Activated T-helper 2 cell treated with anti-CD3 and anti-CD28 coated beads, Interferon-gamma antibody, Interleukin-2, Interleukin-4, amounts not matched to agents 10 μg/mL and 5 μg/mL and 100 μg/mL, durations not matched to agents 14 hours and 24 hours and 36 hours (primary cell): ENCODE data around the gene TNS3. TPM values are rescaled to one million over a fixed set of nuclear protein-coding genes. Genes with fewer than 3 reads are reported as not detected.

Experiments used
- DNase-seq: peaks from one replicate; pipeline ENCODE4 v3.0.0; 2021; ENCODE audit warnings: low spot score
- H3K27ac Mint-ChIP-seq: one replicate; pipeline ENCODE4 v1.8.0; 2021; ENCODE audit warnings: mixed read lengths
- H3K27me3 Mint-ChIP-seq: one replicate; pipeline ENCODE4 v1.8.0; 2021; ENCODE audit warnings: low read depth, mixed read lengths
- H3K36me3 Mint-ChIP-seq: one replicate; pipeline ENCODE4 v1.8.0; 2021; ENCODE audit warnings: low read depth, mixed read lengths
- H3K4me1 Mint-ChIP-seq: one replicate; pipeline ENCODE4 v1.8.0; 2021; ENCODE audit warnings: low read depth, mixed read lengths
- H3K4me3 Mint-ChIP-seq: one replicate; pipeline ENCODE4 v1.8.0; 2021; ENCODE audit warnings: low read depth, mild to moderate bottlenecking, moderate library complexity, mixed read lengths
- H3K9me3 Mint-ChIP-seq: one replicate; pipeline ENCODE4 v1.8.0; 2021; ENCODE audit warnings: mixed read lengths
- intact Hi-C: fragments of 100-400 bp; cut with micrococcal nuclease; formaldehyde crosslinking; loops from one replicate; pipeline ENCODE4 v1.15.1; 2023
- total RNA-seq: library from RNA; stranded (reverse); gene quantifications from 2 replicates; pipeline ENCODE4 v1.2.3, GENCODE V29; 2022

Gene TNS3
- total RNA-seq, 1 donor from 2014 or later = 5.3 TPM

DNA sequence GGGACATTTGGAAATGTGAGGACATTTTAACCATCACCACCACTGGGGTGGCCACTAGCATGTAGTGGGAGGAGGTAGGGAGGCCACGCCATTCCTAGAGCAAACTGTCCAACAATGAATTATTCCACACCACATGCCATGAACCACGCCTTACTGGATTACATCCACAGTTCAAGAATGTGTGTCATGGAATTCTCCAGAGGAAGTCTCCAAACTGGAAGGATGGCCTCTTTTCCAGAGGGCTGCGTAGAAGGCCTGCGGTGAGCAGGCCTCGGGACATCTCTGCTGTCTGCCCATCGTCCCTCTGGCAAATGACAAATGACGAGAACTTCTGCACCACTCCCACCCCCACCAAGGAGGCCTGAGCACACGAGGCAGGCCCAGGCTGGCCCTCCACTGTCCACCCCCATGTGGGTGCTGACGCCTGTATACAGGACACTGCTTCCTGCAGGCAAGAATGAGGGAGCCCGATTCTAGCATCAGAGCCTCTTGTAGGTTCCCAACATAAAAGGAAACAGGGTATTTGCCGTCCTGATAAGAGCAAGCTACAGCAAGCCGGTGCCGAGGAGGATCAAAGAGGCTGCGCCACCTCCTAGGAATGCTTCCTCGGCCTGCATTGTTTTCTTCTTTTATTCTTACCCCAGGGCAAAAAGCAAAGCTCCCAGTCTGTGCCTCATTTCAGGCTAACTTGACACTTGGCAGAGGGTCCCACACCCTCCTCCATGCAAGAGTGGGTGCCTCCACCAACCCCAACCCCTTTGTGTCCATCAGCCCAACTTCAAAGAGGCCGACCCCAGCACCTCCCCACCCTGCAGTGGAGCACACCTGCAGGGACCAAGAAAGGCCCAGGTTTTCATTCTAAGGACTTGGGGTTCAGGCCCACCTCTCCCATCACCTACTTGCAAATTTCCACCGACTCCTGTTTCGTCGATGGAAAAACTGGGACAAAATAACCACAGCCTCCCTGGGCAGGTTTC lies 23.9 kb downstream of the TNS3 start:
- Mint-ChIP-seq H3K9me3 (no peaks in the 10 kb centered on the region), H3K27me3 (no peaks in the 10 kb centered on the region), H3K4me3 (no peak overlapping the region), H3K36me3 (no peaks in the 10 kb centered on the region), H3K27ac (no peak overlapping the region), H3K4me1 (no peaks in the 10 kb centered on the region)
- intact Hi-C loops = no loop called here
- no peak for DNase-seq

GRCh38 chr7:47557317-47557693 lies 24.6 kb downstream of the TNS3 start:
- intact Hi-C loops = no loop called here
- Mint-ChIP-seq H3K36me3 (no peaks in the 10 kb centered on the region), H3K27ac (no peak overlapping the region), H3K4me1 (peaks cover 3% of the 10 kb centered on the region), H3K9me3 (no peaks in the 10 kb centered on the region), H3K4me3 (no peak overlapping the region), H3K27me3 (no peaks in the 10 kb centered on the region)
- no peak for DNase-seq

GRCh38 chr7:47556511-47557180 lies 25.3 kb downstream of the TNS3 start:
- intact Hi-C loops = no loop called here
- H3K4me3 Mint-ChIP-seq = no peak overlapping the region

DNA sequence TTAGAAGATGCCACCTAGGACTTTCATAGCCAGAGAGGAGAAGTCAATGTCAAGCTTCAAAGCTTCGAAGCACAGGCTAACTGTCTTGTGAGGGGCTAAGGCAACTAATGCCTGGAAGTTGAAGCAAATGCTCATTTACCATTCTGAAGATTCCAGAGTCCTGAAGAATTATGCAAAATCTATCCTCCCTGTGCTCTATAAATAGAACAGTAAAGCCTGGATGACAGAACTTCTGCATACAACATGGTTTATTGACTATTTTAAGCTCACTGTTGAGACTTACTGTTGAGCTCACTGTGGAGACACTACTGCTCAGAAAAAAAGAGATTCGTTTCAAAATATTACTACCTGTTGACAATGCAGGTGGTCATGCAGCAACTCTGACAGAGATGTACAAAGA lies 28.6 kb downstream of the TNS3 start:
- Mint-ChIP-seq H3K27me3 (no peaks in the 10 kb centered on the region), H3K4me3 (no peak overlapping the region)

More at GRCh38 chr7:47556511-47557180, 25.3 kb downstream of the TNS3 start:
- DNase-seq = no peak
- Mint-ChIP-seq H3K36me3 (no peaks in the 10 kb centered on the region), H3K9me3 (no peaks in the 10 kb centered on the region), H3K4me1 (peaks cover 3% of the 10 kb centered on the region), H3K27ac (no peak overlapping the region), H3K27me3 (no peaks in the 10 kb centered on the region)

DNA sequence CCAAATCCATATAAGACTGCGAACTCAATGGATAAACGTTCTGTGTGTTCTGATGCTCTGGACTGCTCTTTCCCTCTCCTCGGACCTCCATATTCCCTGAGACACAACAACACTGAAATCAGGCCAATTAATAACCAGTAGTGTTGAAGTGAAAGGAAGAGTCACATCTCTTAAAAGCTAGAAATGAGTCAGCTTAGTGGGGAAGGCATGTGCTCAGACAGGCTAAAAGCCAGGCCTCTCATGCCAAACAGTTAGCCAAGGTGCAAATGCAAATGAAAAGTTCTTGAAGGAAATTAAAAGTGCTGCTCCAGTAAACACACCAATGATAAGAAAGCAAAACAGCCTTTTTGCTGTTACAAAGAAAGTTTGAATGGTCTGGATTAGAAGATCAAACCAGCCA lies 29.3 kb downstream of the TNS3 start:
- Mint-ChIP-seq H3K4me3 (no peak overlapping the region), H3K36me3 (no peaks in the 10 kb centered on the region), H3K27ac (no peak overlapping the region), H3K9me3 (no peaks in the 10 kb centered on the region), H3K4me1 (peaks cover 3% of the 10 kb centered on the region), H3K27me3 (no peaks in the 10 kb centered on the region)
- intact Hi-C loops = no loop called here
- DNase-seq = no peak

More for the DNA sequence above, 28.6 kb downstream of the TNS3 start:
- Mint-ChIP-seq H3K27ac (no peak overlapping the region), H3K4me1 (peaks cover 3% of the 10 kb centered on the region), H3K36me3 (no peaks in the 10 kb centered on the region), H3K9me3 (no peaks in the 10 kb centered on the region)
- intact Hi-C loops = no loop called here
- no peak for DNase-seq

- Mint-ChIP-seq H3K27ac (no peak overlapping the region), H3K9me3 (no peaks in the 10 kb centered on the region), H3K4me1 (peaks cover 3% of the 10 kb centered on the region), H3K27me3 (no peaks in the 10 kb centered on the region), H3K4me3 (no peak overlapping the region), H3K36me3 (no peaks in the 10 kb centered on the region)
- intact Hi-C loops = no loop called here
- DNase-seq = no peak
Observed at GRCh38 chr7:47551668-47552440, 30.1 kb downstream of the TNS3 start.

- intact Hi-C loops = no loop called here
- Mint-ChIP-seq H3K4me1 (peaks cover 3% of the 10 kb centered on the region), H3K9me3 (no peaks in the 10 kb centered on the region)
Observed at GRCh38 chr7:47550788-47551470, 31.0 kb downstream of the TNS3 start.

GRCh38 chr7:47549916-47550315 lies 32.0 kb downstream of the TNS3 start:
- Mint-ChIP-seq H3K4me1 (peaks cover 3% of the 10 kb centered on the region), H3K27ac (no peak overlapping the region), H3K27me3 (no peaks in the 10 kb centered on the region), H3K36me3 (no peaks in the 10 kb centered on the region), H3K4me3 (no peak overlapping the region), H3K9me3 (no peaks in the 10 kb centered on the region)
- no peak for DNase-seq
- intact Hi-C loops = no loop called here

More at GRCh38 chr7:47550788-47551470, 31.0 kb downstream of the TNS3 start:
- H3K4me3 Mint-ChIP-seq = no peak overlapping the region
- H3K36me3 Mint-ChIP-seq = no peaks in the 10 kb centered on the region
- no peak overlapping the region for H3K27ac Mint-ChIP-seq
- no peak for DNase-seq
- no peaks in the 10 kb centered on the region for H3K27me3 Mint-ChIP-seq

GRCh38 chr7:47549397-47549796 lies 32.5 kb downstream of the TNS3 start:
- no peaks in the 10 kb centered on the region for H3K27me3 Mint-ChIP-seq
- intact Hi-C loops = no loop called here
- H3K4me3 Mint-ChIP-seq = no peak overlapping the region
- H3K9me3 Mint-ChIP-seq = no peaks in the 10 kb centered on the region
- H3K36me3 Mint-ChIP-seq = no peaks in the 10 kb centered on the region
- DNase-seq = no peak
- no peak overlapping the region for H3K27ac Mint-ChIP-seq
- H3K4me1 Mint-ChIP-seq = peaks cover 3% of the 10 kb centered on the region

DNA sequence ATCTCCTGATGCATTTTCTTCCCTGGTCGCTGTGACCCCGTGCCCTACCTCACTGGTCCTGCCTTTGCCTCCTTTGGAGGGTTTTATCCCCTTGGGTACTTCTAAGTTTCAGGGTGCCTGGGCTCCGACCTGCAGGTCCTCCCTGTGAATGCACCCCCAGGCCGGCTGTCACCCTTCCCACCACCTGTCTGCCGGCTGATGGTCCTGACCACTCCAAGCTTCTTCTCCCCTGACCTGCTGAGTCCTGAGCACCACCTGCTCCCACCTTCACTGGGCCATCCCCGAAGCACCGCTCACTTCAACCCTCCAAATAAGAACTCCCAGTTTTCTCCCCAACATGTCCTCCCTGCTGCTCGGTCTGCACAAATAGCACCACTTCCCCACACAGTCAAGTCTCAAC lies 33.4 kb downstream of the TNS3 start:
- no peak for DNase-seq
- intact Hi-C loops = no loop called here
- no peak overlapping the region for H3K27ac Mint-ChIP-seq
- no peaks in the 10 kb centered on the region for H3K27me3 Mint-ChIP-seq
- H3K4me1 Mint-ChIP-seq = peaks cover 3% of the 10 kb centered on the region
- H3K4me3 Mint-ChIP-seq = no peak overlapping the region
- no peaks in the 10 kb centered on the region for H3K36me3 Mint-ChIP-seq
- H3K9me3 Mint-ChIP-seq = no peaks in the 10 kb centered on the region

DNA sequence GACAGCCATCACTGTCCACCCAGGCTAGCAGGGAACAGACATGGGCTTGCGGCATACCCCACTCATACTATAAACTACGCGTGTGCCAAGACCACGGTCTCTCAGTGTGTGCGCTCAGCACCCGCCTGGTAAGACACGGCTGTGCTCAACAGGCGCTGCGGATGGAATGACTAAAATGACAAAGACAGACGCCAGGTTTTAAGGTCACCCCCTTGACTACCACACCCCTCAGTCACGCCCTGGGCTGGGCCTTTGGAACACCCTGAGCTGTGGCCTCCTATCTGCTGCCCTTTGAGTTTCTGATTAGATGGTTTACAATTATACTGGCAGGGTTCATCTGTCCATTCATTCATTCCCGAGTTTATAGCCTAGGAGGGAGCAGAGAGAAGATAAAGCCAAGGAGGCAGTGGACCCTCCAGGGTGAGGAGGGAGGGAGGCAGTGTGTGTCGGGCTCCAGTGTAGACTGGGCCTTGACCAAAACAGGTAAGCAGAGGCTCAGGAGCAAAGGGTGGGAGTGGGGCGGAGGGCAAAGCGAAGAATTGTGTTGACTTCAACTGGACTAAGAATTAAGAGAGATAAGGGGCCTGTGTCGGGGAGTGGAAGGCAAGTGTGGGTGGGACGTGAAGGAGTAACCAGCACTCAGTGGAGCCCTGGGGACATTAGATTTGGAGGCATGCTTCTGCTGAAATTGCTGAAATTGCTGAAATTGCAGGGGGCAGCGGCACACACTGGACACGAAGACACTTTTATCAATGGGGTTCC lies 35.0 kb downstream of the TNS3 start:
- Mint-ChIP-seq H3K4me3 (no peak overlapping the region), H3K36me3 (no peaks in the 10 kb centered on the region), H3K27me3 (no peaks in the 10 kb centered on the region), H3K4me1 (no peaks in the 10 kb centered on the region), H3K27ac (no peak overlapping the region), H3K9me3 (no peaks in the 10 kb centered on the region)
- intact Hi-C loops = no loop called here
- DNase-seq = no peak

GRCh38 chr7:47546171-47546570 lies 35.7 kb downstream of the TNS3 start:
- Mint-ChIP-seq H3K27me3 (no peaks in the 10 kb centered on the region), H3K9me3 (no peaks in the 10 kb centered on the region), H3K4me1 (no peaks in the 10 kb centered on the region), H3K4me3 (no peak overlapping the region), H3K27ac (no peak overlapping the region), H3K36me3 (no peaks in the 10 kb centered on the region)
- intact Hi-C loops = no loop called here
- no peak for DNase-seq
